ENCODE results near the gene KLHL7.
"Not testable (repeated sequence)": the region's sequence is repeated elsewhere in the genome, so short reads cannot be mapped to it uniquely, and the experiment has no call there.

KLHL7 gene

GRCh38 chr7:23184709-23185359 lies 79.2 kb downstream of the KLHL7 start:
- DNase-seq = peak; percentile 49
- no CpG with 5 or more reads among the region's 4 CpGs for WGBS (ENCODE audit: extremely low coverage, insufficient coverage, low lambda C conversion rate)
- no peak overlapping the region for H3K4me2 ChIP-seq (ENCODE audit: low read length)
- no peak overlapping the region for H3K18ac ChIP-seq (ENCODE audit: low read length)
- H3K79me2 ChIP-seq (ENCODE audit: control insufficient read depth, insufficient read depth, low read length) = peaks cover 14% of the 10 kb centered on the region
- H3K56ac ChIP-seq (ENCODE audit: low read length) = no peak overlapping the region
- no peaks in the 10 kb centered on the region for H3K36me3 ChIP-seq (ENCODE audit: control insufficient read depth, insufficient read depth, low read length)
- H3K4ac ChIP-seq (ENCODE audit: low read depth, low read length) = no peak overlapping the region
- no peaks in the 10 kb centered on the region for H3K27me3 ChIP-seq (ENCODE audit: insufficient read depth, low read length, poor library complexity)
- peaks cover 1% of the 10 kb centered on the region for H3K79me1 ChIP-seq (ENCODE audit: low read length)
- no peak overlapping the region for H3K4me3 ChIP-seq (ENCODE audit: low read length)
- no peak overlapping the region for H4K5ac ChIP-seq (ENCODE audit: low read length)
- H3K4me1 ChIP-seq (ENCODE audit: control insufficient read depth, low read depth, low read length) = peaks cover 2% of the 10 kb centered on the region
- H2BK15ac ChIP-seq (replicated peaks; ENCODE audit: low read depth) = no peak overlapping the region
- no peak overlapping the region for H2BK120ac ChIP-seq (ENCODE audit: low read depth, low read length)
- H2BK5ac ChIP-seq (ENCODE audit: low read length) = no peak overlapping the region
- no peak overlapping the region for H3K27ac ChIP-seq (ENCODE audit: low read depth, low read length)
- H3K23ac ChIP-seq (ENCODE audit: low read length) = no peak overlapping the region
- no peak overlapping the region for H4K8ac ChIP-seq (ENCODE audit: low read depth, low read length)
- no peak overlapping the region for H3K9ac ChIP-seq (ENCODE audit: low read length)
- no peak overlapping the region for H2AK5ac ChIP-seq (ENCODE audit: low read length)

GRCh38 chr7:23185980-23186379 lies 80.4 kb downstream of the KLHL7 start:
- Histone ChIP-seq H3K56ac (ENCODE audit: low read length) (no peak overlapping the region), H3K79me1 (ENCODE audit: low read length) (peaks cover 3% of the 10 kb centered on the region), H3K23ac (ENCODE audit: low read length) (no peak overlapping the region), H2BK120ac (ENCODE audit: low read depth, low read length) (no peak overlapping the region), H3K4me1 (ENCODE audit: control insufficient read depth, low read depth, low read length) (peaks cover under 1% of the 10 kb centered on the region), H3K4me2 (ENCODE audit: low read length) (no peak overlapping the region), H3K79me2 (ENCODE audit: control insufficient read depth, insufficient read depth, low read length) (peaks cover 15% of the 10 kb centered on the region), H3K27me3 (ENCODE audit: insufficient read depth, low read length, poor library complexity) (no peaks in the 10 kb centered on the region), H4K5ac (ENCODE audit: low read length) (no peak overlapping the region), H2BK15ac (replicated peaks; ENCODE audit: low read depth) (no peak overlapping the region), H3K9ac (ENCODE audit: low read length) (no peak overlapping the region), H3K4me3 (ENCODE audit: low read length) (no peak overlapping the region), H2BK5ac (ENCODE audit: low read length) (no peak overlapping the region), H4K8ac (ENCODE audit: low read depth, low read length) (no peak overlapping the region), H3K27ac (ENCODE audit: low read depth, low read length) (no peak overlapping the region), H3K18ac (ENCODE audit: low read length) (no peak overlapping the region), H3K4ac (ENCODE audit: low read depth, low read length) (no peak overlapping the region), H3K36me3 (ENCODE audit: control insufficient read depth, insufficient read depth, low read length) (peaks cover 2% of the 10 kb centered on the region), H2AK5ac (ENCODE audit: low read length) (no peak overlapping the region)
- DNase-seq = no peak
- no CpG with 5 or more reads among the region's 1 CpG for WGBS (ENCODE audit: extremely low coverage, insufficient coverage, low lambda C conversion rate)

- no peaks in the 10 kb centered on the region for H3K27me3 ChIP-seq (ENCODE audit: insufficient read depth, low read length, poor library complexity)
- H3K4me2 ChIP-seq (ENCODE audit: low read length) = no peak overlapping the region
- no peak overlapping the region for H3K9ac ChIP-seq (ENCODE audit: low read length)
- no peak overlapping the region for H2BK15ac ChIP-seq (replicated peaks; ENCODE audit: low read depth)
- no peak overlapping the region for H3K27ac ChIP-seq (ENCODE audit: low read depth, low read length)
- no peak overlapping the region for H2BK5ac ChIP-seq (ENCODE audit: low read length)
- H3K36me3 ChIP-seq (ENCODE audit: control insufficient read depth, insufficient read depth, low read length) = peaks cover 3% of the 10 kb centered on the region
- no peak overlapping the region for H3K4ac ChIP-seq (ENCODE audit: low read depth, low read length)
- no peak overlapping the region for H3K18ac ChIP-seq (ENCODE audit: low read length)
- H3K79me2 ChIP-seq (ENCODE audit: control insufficient read depth, insufficient read depth, low read length) = peaks cover 3% of the 10 kb centered on the region
- no peak overlapping the region for H3K56ac ChIP-seq (ENCODE audit: low read length)
- no peak overlapping the region for H2AK5ac ChIP-seq (ENCODE audit: low read length)
- H3K23ac ChIP-seq (ENCODE audit: low read length) = no peak overlapping the region
- no peak overlapping the region for H4K5ac ChIP-seq (ENCODE audit: low read length)
- no CpG with 5 or more reads among the region's 2 CpGs for WGBS (ENCODE audit: extremely low coverage, insufficient coverage, low lambda C conversion rate)
- H4K8ac ChIP-seq (ENCODE audit: low read depth, low read length) = no peak overlapping the region
- no peak for DNase-seq
- no peak overlapping the region for H2BK120ac ChIP-seq (ENCODE audit: low read depth, low read length)
- no peaks in the 10 kb centered on the region for H3K4me1 ChIP-seq (ENCODE audit: control insufficient read depth, low read depth, low read length)
- H3K79me1 ChIP-seq (ENCODE audit: low read length) = peaks cover 4% of the 10 kb centered on the region
- H3K4me3 ChIP-seq (ENCODE audit: low read length) = no peak overlapping the region
Measured at GRCh38 chr7:23191022-23191421, 85.4 kb downstream of the KLHL7 start.

GRCh38 chr7:23193650-23194227 lies 88.2 kb downstream of the KLHL7 start:
- not testable (repeated sequence) for H2AK5ac ChIP-seq (ENCODE audit: low read length); H3K79me1 ChIP-seq (ENCODE audit: low read length); H3K4ac ChIP-seq (ENCODE audit: low read depth, low read length); H3K4me1 ChIP-seq (ENCODE audit: control insufficient read depth, low read depth, low read length); H4K8ac ChIP-seq (ENCODE audit: low read depth, low read length); H3K79me2 ChIP-seq (ENCODE audit: control insufficient read depth, insufficient read depth, low read length); H3K27ac ChIP-seq (ENCODE audit: low read depth, low read length); H3K23ac ChIP-seq (ENCODE audit: low read length); H2BK5ac ChIP-seq (ENCODE audit: low read length); H3K56ac ChIP-seq (ENCODE audit: low read length); H3K36me3 ChIP-seq (ENCODE audit: control insufficient read depth, insufficient read depth, low read length); H3K18ac ChIP-seq (ENCODE audit: low read length); H3K27me3 ChIP-seq (ENCODE audit: insufficient read depth, low read length, poor library complexity); DNase-seq; H4K5ac ChIP-seq (ENCODE audit: low read length); H3K9ac ChIP-seq (ENCODE audit: low read length); H3K4me3 ChIP-seq (ENCODE audit: low read length); H2BK120ac ChIP-seq (ENCODE audit: low read depth, low read length); H3K4me2 ChIP-seq (ENCODE audit: low read length); H2BK15ac ChIP-seq (replicated peaks; ENCODE audit: low read depth)
- WGBS (ENCODE audit: extremely low coverage, insufficient coverage, low lambda C conversion rate) = no CpG with 5 or more reads among the region's 27 CpGs

- Histone ChIP-seq H3K27me3 (ENCODE audit: insufficient read depth, low read length, poor library complexity) (no peaks in the 10 kb centered on the region), H3K79me2 (ENCODE audit: control insufficient read depth, insufficient read depth, low read length) (no peaks in the 10 kb centered on the region), H4K8ac (ENCODE audit: low read depth, low read length) (no peak overlapping the region), H3K4me3 (ENCODE audit: low read length) (no peak overlapping the region), H2BK15ac (replicated peaks; ENCODE audit: low read depth) (no peak overlapping the region), H2BK120ac (ENCODE audit: low read depth, low read length) (no peak overlapping the region), H3K36me3 (ENCODE audit: control insufficient read depth, insufficient read depth, low read length) (peaks cover 6% of the 10 kb centered on the region), H2BK5ac (ENCODE audit: low read length) (no peak overlapping the region), H3K18ac (ENCODE audit: low read length) (no peak overlapping the region), H3K4me1 (ENCODE audit: control insufficient read depth, low read depth, low read length) (no peaks in the 10 kb centered on the region), H3K27ac (ENCODE audit: low read depth, low read length) (no peak overlapping the region), H3K4me2 (ENCODE audit: low read length) (no peak overlapping the region), H3K4ac (ENCODE audit: low read depth, low read length) (no peak overlapping the region), H4K5ac (ENCODE audit: low read length) (no peak overlapping the region), H3K56ac (ENCODE audit: low read length) (no peak overlapping the region), H3K23ac (ENCODE audit: low read length) (no peak overlapping the region), H3K9ac (ENCODE audit: low read length) (no peak overlapping the region), H2AK5ac (ENCODE audit: low read length) (no peak overlapping the region), H3K79me1 (ENCODE audit: low read length) (no peaks in the 10 kb centered on the region)
- no peak for DNase-seq
- WGBS (ENCODE audit: extremely low coverage, insufficient coverage, low lambda C conversion rate) = no CpG with 5 or more reads among the region's 5 CpGs
Measured at GRCh38 chr7:23196306-23196705, 90.7 kb downstream of the KLHL7 start.

GRCh38 chr7:23197745-23198144 lies 92.2 kb downstream of the KLHL7 start:
- not testable (repeated sequence) for H3K36me3 ChIP-seq (ENCODE audit: control insufficient read depth, insufficient read depth, low read length); H4K8ac ChIP-seq (ENCODE audit: low read depth, low read length); H2AK5ac ChIP-seq (ENCODE audit: low read length); H3K4me3 ChIP-seq (ENCODE audit: low read length); H2BK120ac ChIP-seq (ENCODE audit: low read depth, low read length); H3K4me2 ChIP-seq (ENCODE audit: low read length); H2BK15ac ChIP-seq (replicated peaks; ENCODE audit: low read depth); H3K79me2 ChIP-seq (ENCODE audit: control insufficient read depth, insufficient read depth, low read length); H3K79me1 ChIP-seq (ENCODE audit: low read length); H4K5ac ChIP-seq (ENCODE audit: low read length); H3K18ac ChIP-seq (ENCODE audit: low read length); H3K4me1 ChIP-seq (ENCODE audit: control insufficient read depth, low read depth, low read length); H3K23ac ChIP-seq (ENCODE audit: low read length); H3K56ac ChIP-seq (ENCODE audit: low read length); DNase-seq; H3K27me3 ChIP-seq (ENCODE audit: insufficient read depth, low read length, poor library complexity); H2BK5ac ChIP-seq (ENCODE audit: low read length); H3K27ac ChIP-seq (ENCODE audit: low read depth, low read length); H3K9ac ChIP-seq (ENCODE audit: low read length); H3K4ac ChIP-seq (ENCODE audit: low read depth, low read length)
- WGBS (ENCODE audit: extremely low coverage, insufficient coverage, low lambda C conversion rate) = no CpG with 5 or more reads among the region's 5 CpGs

Measured in mesendoderm (in vitro differentiated cells).